Right lobe of liver (tissue), 4 donors: ENCODE measurements around the gene GRAMD1C.

ENCODE experiments used
- CTCF ChIP-seq, 4 donors: fragments of 200-600 bp in 3 of 4; fragments of 450-650 bp in 1 of 4; IDR thresholded peaks; one replicate each; pipeline versions ENCODE4 v1.5.1 to v1.8.0; 2016 to 2022; ENCODE audit warnings: antibody characterized with exemption in 4 of 4, mild to moderate bottlenecking in 2 of 4
- POLR2A ChIP-seq: fragments of 450-650 bp; IDR thresholded peaks from one replicate; pipeline ENCODE4 v1.6.1; 2017; ENCODE audit warnings: antibody characterized with exemption, mild to moderate bottlenecking
- donor health status: DM: no; HTN: no; CAD: no.
- donor health status: DM: no; HTN: no; CAD: no.
- donor health status: DM: no; HTN: yes; CAD: no.

DNA sequence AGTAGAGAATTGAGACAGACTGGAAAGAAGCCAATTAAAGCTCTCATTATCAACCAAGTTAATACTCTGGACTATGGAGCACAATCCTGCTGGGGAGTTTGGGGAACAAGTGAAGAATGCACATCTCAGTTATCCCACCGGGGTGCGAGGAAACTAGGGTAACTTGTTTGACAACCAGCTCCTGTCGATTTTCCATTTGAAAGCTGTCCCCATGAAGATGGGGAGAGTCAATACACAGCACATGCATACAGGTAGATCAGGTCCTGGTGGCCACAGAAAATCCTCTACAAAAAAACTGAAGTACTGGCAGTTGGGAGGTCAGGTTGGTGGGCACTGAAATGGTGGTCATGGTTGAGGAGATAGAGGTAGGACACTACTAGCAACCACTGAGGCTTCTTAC, 25.7 kb upstream of the GRAMD1C start:
- TF ChIP-seq CTCF (IDR thresholded peaks at IDR 0.05) (no peak), POLR2A (no peak)
